Stimulated activated naive CD4-positive, alpha-beta T cell (primary cell): ENCODE data around the gene TSKU.

Experiments used
- DNase-seq, 6 experiments: peaks; one replicate each; lab custom pipeline; 2025; lab: John Stamatoyannopoulos, UW

TSKU gene, protein sequence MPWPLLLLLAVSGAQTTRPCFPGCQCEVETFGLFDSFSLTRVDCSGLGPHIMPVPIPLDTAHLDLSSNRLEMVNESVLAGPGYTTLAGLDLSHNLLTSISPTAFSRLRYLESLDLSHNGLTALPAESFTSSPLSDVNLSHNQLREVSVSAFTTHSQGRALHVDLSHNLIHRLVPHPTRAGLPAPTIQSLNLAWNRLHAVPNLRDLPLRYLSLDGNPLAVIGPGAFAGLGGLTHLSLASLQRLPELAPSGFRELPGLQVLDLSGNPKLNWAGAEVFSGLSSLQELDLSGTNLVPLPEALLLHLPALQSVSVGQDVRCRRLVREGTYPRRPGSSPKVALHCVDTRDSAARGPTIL

DNA sequence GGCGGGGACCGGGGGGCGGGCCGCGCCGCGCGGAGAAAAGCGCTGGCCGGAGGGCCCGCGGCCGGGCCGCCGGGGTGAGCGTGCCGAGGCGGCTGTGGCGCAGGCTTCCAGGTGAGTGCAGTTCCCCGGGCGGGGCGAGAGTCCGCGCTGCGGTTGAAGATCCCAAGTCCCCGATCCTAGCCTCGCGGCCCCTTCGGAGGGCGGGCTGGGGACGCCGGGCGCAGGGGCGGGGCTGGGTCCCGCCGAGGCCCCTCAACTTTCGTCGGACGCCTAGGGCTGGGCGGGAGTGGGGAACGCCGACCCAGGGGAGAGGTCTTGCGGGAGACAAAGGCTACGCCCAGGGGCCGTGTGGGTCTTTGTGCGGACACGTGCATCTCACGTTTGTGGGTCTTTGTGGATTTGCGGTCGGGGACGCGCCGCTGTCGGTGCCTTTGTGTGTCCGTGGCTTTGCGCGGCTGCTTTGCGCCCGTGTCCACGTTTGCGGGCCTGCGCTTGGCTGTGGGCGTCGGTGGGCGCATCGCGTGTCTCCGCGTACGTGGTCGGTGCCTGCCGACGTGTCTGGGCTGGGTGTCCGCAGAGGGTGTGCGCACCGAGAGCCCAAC lies at the start of gene TSKU:
Gene TSKU, plus strand, starts transcription at position 63 of the 602 bp plus-strand sequence. CDS start 12,261 bp downstream, outside the sequence.
- peak in 1 of 6 experiments; percentile 7 for DNase-seq

DNA sequence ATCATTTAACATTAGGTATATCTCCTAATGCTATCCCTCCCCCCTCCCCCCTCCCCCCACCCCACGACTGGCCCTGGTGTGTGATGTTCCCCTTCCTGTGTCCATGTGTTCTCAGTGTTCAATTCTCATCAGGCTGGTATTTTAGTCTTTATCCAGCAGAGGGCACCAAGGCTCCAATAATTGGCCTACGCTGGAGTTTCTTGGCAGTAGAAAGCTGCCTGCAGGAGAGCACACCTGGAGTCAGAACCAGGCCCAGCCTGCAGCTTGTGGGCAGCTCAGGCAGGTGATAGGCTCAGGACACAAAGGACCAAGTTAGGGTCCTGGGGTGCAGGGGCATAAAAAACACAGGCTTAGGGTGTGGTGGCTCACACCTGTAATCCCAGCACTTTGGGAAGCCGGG lies 49.2 kb upstream of the TSKU start:
- peak in 5 of 6 experiments; percentile 2 to 72 (median 41) for DNase-seq

DNA sequence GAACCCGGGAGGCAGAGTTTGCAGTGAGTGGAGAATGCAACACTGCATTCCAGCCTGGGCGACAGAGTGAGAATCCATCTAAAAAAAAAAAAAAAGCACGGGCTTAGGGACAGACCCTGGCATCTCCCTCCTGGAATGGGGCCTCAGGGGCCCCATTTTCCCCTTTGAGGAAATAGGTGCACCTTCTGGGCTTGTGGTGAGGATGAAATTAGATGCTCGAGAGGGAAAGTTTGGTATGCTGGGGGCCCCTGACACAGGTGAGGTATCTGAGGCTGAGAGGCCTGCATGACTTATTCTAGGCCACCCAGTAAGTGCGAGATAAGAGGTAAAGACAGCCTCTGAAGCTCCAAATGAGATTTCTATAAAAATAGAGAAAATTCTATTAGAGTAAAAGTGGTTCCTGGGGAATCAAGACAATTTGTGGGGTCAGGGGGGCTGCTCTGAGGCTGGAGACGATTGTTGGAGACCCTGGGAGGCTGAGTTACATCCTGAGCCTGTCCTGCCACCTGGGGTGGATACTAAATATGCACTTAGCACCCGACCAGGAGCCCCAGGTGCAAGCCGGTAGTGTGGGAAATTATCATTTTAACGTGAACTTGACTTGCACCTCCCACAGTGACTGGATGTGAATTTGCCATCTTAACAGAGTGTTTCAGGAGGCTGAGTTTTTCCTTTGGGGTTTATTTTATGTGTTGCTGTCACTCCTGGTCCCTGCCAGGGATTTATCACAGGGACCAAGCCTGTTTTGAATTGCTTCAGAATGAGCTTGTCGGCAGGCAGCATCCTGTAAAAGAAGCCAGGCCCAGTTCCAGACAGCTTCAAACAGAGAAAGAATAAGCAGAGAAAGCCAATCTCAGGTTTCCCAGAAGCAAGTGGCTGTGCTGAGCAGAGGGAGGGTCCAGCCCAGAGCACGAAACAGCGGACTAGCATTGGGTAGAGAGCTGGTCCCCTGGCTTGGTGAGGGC lies 48.4 kb upstream of the TSKU start:
- no peak for DNase-seq

DNA sequence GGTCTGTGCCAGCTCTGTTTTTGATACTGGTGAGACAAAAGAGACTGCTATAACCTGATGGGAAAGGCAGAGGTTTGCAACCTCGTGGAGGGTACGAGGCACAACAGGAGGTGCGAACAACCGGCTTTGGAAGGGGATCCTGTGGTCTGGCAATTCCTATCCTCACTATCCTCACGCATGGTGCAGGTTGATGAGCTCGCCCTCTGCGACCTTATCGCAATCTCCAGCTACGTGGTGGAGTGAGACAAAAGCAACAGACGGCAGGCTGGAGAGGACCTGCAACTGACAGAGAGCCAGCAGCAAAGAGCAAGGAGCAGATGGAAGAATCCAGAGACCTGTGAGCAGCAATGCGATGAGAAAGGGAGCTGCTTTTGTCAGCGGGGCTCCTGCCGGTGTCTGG lies 47.3 kb upstream of the TSKU start:
- DNase-seq = no peak

DNA sequence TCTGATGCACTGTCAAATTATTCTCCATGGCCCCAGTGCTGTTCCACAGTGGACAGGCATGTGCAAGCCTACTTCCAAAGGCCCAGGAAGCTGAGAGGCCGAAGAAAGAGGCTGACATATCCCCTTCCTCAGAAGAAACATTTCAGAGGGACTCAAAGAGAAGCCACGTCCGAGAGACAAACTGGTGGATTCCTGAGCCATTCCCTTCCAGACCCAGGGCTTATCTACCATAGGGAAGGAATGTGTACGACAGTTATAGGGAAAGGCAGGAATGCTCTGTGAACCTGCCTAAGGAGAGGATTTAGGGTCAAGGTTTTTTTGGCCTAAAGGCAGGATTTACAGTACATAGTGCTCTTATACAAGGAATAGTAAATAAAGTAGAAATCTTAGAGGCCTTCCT lies 46.9 kb upstream of the TSKU start:
- no peak for DNase-seq

DNA sequence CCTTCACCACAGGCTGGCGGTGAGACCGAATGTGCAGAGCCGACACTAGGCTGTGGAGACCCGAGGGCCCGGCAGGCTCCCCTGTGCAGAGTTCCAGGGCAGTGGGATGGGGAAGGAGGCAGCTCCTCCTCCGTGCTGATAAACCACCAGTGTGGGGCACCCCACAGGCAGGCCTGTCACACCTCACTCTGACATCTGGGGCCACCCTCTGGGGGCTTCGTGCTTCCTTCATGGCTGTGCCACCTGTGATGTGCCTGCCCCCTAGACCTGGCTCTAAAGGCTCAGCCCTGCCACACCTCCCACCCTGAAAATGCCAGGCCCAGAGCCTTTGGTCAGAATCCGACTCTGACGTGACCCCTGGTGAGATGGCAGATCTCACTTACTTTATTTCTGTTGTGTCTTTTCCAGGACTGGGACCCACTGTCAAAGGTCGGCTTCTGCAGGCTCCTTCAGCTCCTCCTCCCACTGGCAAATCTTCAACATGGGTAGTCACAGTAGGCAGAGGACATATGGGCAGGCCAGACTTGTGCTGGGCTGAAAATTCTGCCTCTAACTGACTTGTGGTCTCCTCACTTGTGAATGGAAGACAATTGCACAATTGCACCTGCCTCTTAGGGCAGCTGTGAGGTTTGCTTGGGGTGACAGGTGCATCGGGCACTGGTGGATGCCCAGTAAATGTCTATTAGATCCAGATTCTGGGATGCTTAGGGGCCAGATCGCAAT lies 46.2 kb upstream of the TSKU start:
- DNase-seq = no peak

DNA sequence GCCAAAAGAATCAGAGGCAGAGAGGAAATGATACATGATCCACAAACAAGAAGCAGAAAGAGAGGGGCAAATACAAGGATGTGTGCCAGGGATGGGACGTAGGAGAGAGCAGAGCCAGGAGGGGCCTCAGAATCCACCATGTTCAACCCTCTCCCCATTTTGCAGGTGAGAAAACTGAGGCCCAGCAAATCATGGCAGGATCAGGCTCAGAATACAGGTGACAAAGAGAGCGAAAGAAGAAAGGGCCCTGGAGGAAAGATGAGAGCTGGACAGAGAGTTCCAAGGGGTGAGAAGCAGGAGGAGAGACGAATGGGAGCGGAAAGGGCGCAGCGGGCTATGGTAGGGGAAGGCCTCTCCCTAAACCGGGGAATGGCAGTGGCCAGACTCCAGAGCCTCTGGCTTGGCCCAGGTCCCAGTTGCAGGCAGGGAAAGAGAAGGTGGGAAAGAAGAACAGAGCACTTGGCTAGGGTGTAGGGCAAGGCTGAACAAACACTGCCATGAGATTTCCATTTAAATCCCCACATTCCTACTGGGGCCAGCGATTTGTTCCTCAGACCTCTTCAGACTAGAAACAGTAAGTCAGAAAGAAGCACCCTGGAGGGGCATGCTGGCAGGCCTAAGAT lies 44.4 kb upstream of the TSKU start:
- DNase-seq = no peak

DNA sequence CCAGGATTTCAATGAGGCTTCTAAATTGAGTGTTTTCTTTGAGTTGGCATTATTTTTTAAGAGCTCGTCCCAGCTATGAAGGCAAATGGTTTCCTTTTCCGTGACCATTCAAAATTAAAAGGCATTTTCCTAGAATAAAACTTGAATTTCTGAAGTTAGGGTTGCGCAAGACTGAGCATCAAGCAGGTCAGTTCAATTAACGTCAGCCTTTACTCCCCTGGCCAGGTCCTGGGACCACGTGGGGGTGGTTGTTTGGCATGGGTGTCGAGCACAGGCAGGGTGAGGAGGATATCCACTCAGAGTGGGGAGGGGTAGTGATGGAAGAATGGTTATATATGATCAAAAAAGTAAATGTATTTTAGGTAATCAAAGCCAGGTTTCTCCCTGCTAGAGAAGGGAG lies 43.4 kb upstream of the TSKU start:
- no peak for DNase-seq

DNA sequence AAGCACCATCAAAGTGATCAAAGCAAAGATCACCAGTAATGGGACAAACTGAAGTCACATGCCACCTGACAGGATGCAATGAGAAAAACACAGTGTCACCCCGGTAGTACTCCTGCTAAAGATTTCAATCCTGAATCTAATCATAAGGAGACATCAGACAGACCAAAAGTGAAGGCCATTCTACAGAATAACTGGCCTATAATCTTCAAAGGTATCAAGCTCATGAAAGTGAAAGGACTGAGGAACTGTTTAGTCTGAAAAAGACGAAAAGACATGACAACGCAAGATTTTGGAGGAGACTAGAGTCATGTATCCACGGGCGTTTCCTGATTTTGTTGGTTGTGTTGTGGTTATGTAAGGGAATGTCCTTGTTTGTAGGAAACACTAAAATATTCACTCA lies 42.4 kb upstream of the TSKU start:
- no peak for DNase-seq

DNA sequence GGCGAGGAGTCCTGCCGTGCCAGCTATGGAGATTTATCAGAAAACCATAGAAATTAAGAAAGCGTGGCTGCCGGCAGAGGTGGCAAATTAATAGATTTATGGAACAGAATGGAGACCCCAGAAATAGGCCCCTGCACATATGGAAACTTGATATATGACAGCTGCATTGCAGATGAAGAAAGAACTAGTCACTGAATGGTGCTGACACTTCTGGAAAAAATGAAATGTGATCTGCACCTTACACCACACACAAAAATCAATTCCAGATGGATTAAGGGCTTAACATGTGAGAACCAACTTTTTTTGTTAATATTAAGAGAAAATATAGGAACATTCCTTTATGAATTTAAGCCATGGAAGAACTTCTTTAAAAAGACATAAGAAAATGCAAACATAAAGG lies 40.3 kb upstream of the TSKU start:
- DNase-seq = no peak

DNA sequence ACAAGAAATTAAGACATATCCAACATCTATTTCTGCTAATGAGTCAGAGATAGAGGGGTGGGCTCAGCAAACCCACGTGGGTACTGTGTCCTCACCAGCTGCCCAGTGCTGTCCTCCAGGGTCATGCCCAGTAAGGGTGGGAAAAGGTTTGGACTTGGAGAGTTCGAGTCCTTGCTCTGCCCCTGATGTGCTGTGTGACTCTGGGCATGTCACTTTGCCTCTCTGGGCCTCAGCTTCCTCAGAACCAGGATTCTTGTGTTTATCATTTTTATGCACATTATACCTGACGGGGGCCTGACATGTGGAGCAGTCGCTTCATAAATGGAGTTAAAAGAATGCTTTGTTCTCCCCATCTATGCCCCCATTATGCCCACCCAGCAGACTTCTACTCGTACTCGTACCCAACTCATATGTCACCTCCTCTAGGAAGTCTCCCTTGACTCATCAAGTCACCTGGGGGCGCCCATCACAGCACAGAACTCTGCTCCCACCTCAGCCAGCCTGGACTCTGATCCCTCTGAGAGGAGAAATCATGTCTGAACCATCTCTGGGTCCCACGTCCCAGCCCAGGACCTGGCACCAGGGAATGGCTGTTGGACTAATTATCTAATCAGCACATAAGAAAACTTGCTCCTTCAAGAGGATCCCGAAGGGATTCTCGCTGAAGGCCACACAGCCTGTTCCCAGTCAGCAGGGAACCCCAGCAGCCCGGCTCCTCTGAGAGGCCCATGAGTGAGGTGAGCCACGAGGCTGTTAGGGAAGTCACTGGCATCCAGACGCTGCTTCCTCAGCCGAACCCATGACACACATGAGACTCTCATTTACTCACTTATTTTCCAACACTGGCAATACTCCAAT lies 38.7 kb upstream of the TSKU start:
- no peak for DNase-seq

DNA sequence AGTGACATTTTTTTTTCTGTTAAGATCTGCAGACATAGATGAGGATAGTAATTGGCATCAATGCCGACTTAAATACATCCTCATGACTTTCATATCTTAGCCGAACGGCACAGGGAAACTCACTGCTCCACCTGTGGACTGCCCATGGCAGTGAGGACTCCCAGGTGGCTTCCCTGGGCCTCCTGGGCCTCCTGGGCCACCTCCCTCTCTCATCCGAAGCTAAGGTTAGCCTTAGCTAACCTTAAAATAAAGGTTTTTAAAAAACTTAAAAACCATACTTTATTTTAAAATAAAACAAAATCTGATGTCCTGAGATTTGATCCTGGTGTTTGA lies 38.1 kb upstream of the TSKU start:
- DNase-seq = no peak

DNA sequence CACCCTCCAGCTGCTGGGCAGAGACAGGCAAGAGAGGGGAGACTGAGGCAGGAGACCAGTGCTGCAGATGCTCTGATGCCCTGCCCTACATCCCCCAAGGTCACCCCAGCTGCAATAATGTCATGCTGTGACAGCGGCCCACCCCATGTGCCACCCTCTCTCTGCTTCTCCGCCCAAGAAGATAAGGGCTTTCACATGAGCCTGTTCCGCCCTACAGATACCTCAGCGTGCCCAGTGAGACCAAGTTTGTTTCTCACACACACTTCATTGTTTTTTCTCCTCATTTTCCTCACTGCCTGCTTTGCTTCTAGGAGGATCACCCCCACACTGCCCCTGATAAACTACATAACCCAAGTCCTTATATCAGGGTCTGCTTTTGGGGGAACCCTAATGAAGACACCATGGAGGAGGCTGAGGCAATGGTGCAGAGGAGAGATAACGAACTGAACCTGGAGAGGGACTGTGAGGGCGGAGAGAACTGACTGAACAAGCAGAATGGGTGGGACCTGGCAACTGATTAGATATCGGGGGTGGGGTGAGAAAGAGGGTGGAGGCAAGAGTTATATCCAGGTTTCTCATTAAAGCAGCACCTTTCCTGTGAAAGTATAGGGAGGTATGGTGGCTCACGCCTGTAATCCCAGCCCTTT lies 37.5 kb upstream of the TSKU start:
- no peak for DNase-seq

DNA sequence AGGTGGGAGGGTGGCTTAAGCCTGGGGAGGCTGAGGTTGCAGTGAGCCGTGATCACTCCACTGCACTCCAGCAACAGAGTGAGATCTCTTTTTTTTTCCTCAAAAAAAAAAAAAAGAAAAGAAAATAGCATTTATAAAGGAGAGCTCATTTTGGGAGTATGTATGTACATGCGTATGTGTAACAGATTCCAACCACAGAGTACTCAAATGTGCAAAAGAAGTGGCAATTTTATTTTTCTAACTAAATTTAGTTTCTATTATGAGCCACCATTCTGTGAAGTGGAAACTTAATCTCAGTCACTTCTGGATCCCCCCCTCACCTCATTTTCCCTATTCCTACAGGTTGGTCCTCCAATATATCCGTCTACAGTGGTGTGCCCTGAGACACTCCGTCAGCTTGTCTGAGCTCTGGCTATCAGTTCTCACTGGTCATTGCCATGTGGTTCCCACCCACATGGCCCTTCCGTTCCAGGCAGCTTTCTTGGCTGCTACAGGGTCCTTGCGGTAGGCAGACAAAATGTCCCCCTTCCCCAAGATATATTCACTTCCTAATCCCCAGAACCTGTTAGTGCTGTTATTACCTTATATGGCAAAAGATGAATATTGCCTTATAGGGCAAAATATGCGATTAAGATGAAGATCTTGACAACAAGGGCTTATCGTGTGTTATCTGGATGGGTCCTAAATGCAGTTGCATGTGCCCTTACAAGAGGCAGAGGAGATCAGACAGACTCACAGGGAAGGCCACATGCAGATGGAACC lies 35.8 kb upstream of the TSKU start:
- no peak for DNase-seq

DNA sequence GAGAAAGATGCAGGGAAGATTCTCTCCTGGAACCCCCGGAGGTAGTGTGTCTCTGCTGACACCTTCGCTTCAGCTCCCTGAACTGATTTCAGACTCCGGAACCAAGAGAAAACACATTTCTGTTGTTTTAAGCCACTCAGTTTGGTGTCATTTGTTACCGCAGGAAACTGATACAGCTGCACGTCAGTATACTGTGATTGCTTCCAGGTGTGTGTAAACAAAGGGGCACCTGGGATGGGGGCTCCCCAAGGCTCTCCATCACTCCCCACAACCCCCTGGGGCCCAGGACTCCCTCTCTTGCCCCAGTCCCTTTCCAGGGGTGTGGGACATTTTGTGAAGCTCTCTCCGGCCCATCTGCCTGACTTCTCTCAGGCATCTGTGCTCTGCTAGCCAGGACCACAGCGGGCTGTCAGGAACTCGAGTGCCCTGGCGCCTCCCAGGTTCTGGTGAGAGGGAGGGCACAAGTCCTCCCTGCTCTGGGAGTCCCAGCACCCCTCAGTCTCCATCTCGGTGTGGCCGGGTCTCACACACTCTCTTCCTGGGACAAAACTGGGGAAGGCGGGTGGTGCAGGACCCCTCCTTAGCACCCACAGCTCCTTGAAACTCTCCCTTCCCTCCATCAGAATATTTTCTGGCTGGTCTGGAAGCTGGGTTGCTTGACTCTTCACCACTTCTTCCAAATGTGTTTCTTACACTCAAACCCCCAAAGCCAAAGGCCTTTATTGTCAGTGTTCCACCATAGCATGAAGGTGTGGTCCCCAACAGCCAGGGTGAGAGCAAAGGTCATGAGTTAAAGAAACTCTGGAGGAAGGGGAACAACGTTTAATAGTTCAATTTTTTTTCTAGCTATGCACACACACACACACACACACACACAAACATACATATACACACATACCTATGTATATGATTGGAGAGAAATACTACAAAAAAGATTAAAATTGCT lies 35.0 kb upstream of the TSKU start:
- no peak for DNase-seq

DNA sequence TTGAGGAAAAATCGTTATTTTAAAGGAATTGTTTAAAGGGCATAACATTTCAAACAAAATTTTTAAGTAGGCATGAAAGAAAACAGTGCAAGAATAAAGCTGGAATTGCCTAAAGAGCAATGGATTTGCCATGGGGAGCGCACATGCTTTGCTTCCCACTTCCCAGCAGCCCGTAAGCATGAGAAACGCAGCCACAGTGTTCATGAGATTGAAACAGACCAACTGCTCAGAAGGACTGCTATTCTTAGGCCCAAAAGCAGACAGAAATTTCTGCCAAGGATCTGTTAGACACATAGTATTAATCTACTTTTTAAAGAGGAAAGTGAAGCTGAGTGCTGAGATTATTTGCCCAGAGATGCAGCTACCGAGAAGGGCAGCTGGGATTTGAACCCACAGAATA lies 34.2 kb upstream of the TSKU start:
- DNase-seq = no peak

DNA sequence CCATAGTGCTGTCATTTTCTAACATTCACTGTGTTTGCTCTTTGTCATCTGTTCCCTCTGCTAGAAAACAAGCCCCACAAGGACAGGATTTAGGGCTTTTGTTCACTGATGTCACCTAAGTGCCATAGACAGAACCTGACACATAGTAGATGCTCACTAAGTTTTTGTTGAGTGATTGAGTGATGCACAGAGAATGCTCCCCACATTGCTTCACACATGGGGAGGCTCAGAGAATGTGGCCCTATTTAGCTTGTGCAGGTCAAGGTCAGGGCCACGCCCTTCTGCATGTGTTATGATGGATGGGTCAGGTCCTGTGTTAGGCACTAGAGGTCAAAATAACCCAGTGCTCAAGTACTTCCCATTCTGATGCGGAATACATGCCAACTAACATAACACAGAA lies 33.1 kb upstream of the TSKU start:
- DNase-seq = no peak

DNA sequence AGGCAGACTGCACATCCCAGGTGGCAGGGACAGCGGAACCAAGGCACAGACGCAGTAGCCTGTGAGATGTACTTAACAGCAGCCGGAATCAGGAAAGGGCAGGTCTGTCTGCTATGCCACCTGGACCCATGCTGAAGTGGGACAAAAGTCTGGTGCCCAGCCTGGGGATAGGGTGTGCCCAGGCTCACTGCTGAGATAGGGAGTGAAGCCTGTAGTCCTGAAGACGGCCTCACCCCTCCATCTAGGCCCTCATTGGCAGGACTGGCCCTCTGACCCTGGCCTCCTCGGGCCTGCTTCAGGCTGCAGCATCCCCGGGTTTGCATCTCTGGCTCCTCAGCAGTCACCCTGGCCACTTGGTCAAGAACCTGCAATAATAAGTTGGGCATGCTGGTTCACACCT lies 32.4 kb upstream of the TSKU start:
- DNase-seq = no peak
